A549 (cell line): ENCODE results near the gene ELANE. TPM values are rescaled to one million over a fixed set of nuclear protein-coding genes. Genes with fewer than 3 reads are reported as not detected.

ENCODE experiments used
- ATAC-seq, 2 experiments: fragments of 200-7000 bp in 1 of 2; fragments of >200 bp in 1 of 2; cut with Nextera tagmentation in 1 of 2; cut with Tn5 transposase in 1 of 2; 3 replicates each; pipeline versions ENCODE4 v1.8.0 to v1.9.1; 2018 to 2020; ENCODE audit warnings: mild to moderate bottlenecking in 1 of 2, moderate library complexity in 1 of 2
- CTCF ChIA-PET: fragments of 300-600 bp; sonication (Branson Sonifier 250); formaldehyde crosslinking; extraction: SDS; loops from one replicate; lab custom pipeline; 2021; ENCODE audit warnings: antibody characterized with exemption, inconsistent platforms; lab: Yijun Ruan, JAX
- POLR2A ChIA-PET: fragments of 350-600 bp; formaldehyde crosslinking; extraction: SDS; loops from one replicate; lab custom pipeline; 2021; ENCODE audit warnings: antibody characterized with exemption, inconsistent platforms; lab: Yijun Ruan, JAX
- DNase-seq, 2 experiments: peaks; one replicate each; pipeline versions ENCODE4 v3.0.0 to v3.0.0-alpha.2; 2011 to 2016; ENCODE audit warnings: low read depth in 1 of 2, low spot score in 1 of 2
- FAIRE-seq: peaks from 2 replicates; lab custom pipeline; 2011; peaks lifted over from hg19 to GRCh38; lab: Jason Lieb, UNC
- H3K27ac ChIP-seq, 2 experiments: fragments of >200 bp; sonication (Bioruptor Twin); formaldehyde crosslinking; 3 replicates each; pipeline ENCODE4 v1.5.1; 2016 to 2017
- H3K4me1 ChIP-seq: fragments of >200 bp; sonication (Bioruptor Twin); formaldehyde crosslinking; 3 replicates; pipeline ENCODE4 v1.6.1; 2016
- H3K4me2 ChIP-seq: fragments of >200 bp; sonication (Bioruptor Twin); formaldehyde crosslinking; 3 replicates; pipeline ENCODE4 v1.6.1; 2016
- H3K4me3 ChIP-seq: fragments of >200 bp; sonication (Bioruptor Twin); formaldehyde crosslinking; 3 replicates; pipeline ENCODE4 v1.5.1; 2016
- H3K9me3 ChIP-seq: fragments of >200 bp; sonication (Bioruptor Twin); formaldehyde crosslinking; 3 replicates; pipeline ENCODE4 v1.6.1; 2016
- ATOH8 ChIP-seq: fragments of 250-450 bp; sonication (Bioruptor Pico); IDR thresholded peaks from 2 replicates; pipeline ENCODE4 v1.5.0; 2020; ENCODE audit warnings: low read depth, mild to moderate bottlenecking, moderate library complexity
- CTCF ChIP-seq: fragments of >200 bp; sonication (Bioruptor Twin); formaldehyde crosslinking; IDR thresholded peaks from 3 replicates; pipeline ENCODE4 v1.5.1; 2016
- EP300 ChIP-seq, 2 experiments: fragments of >200 bp; sonication (Bioruptor Twin); formaldehyde crosslinking; IDR thresholded peaks; 2 replicates in 1 of 2; 3 replicates in 1 of 2; pipeline ENCODE4 v1.6.1; 2016 to 2017
- ESRRA ChIP-seq: fragments of 150-350 bp; IDR thresholded peaks from 2 replicates; pipeline ENCODE4 v1.6.1; 2014; ENCODE audit warnings: mild to moderate bottlenecking, low read length, borderline replicate concordance
- FOSL2 ChIP-seq, 2 experiments: fragments of 450-650 bp in 1 of 2; fragments of >200 bp in 1 of 2; sonication (Bioruptor Twin) in 1 of 2; formaldehyde crosslinking; IDR thresholded peaks; 2 replicates each; pipeline versions ENCODE4 v1.5.0 to v1.6.1; 2016 to 2020; ENCODE audit warnings: mild to moderate bottlenecking in 1 of 2, moderate library complexity in 1 of 2
- HOXA7 ChIP-seq: fragments of 250-450 bp; sonication (Bioruptor Pico); IDR thresholded peaks from 2 replicates; pipeline ENCODE4 v1.5.0; 2020; ENCODE audit warnings: mild to moderate bottlenecking, moderate library complexity
- HOXB13 ChIP-seq: fragments of 250-450 bp; sonication (Bioruptor Pico); IDR thresholded peaks from 2 replicates; pipeline ENCODE4 v1.5.0; 2020; ENCODE audit warnings: low read depth, mild to moderate bottlenecking, moderate library complexity
- HOXB5 ChIP-seq: fragments of 250-450 bp; sonication (Bioruptor Pico); IDR thresholded peaks from 2 replicates; pipeline ENCODE4 v1.5.0; 2020; ENCODE audit warnings: mild to moderate bottlenecking, moderate library complexity
- JUNB ChIP-seq: fragments of >200 bp; sonication (Bioruptor Twin); formaldehyde crosslinking; IDR thresholded peaks from 2 replicates; pipeline ENCODE4 v1.6.1; 2016
- KDM5A ChIP-seq: fragments of 200-600 bp; sonication (generic); IDR thresholded peaks from 2 replicates; pipeline ENCODE4 v1.6.1; 2016; ENCODE audit warnings: antibody characterized with exemption, mild to moderate bottlenecking
- MAFK ChIP-seq: fragments of 450-650 bp; IDR thresholded peaks from 2 replicates; pipeline ENCODE4 v1.6.1; 2014; ENCODE audit not compliant: partially characterized antibody
- MAX ChIP-seq: IDR thresholded peaks from 2 replicates; pipeline ENCODE4 v1.6.1; 2012
- MAZ ChIP-seq: fragments of 150-350 bp; IDR thresholded peaks from 2 replicates; pipeline ENCODE4 v1.6.1; 2014; ENCODE audit warnings: antibody characterized with exemption, low read depth, low read length, borderline replicate concordance
- PHF8 ChIP-seq: fragments of 200-600 bp; sonication (generic); IDR thresholded peaks from 2 replicates; pipeline ENCODE4 v1.6.1; 2016; ENCODE audit warnings: low read depth, mild to moderate bottlenecking, antibody characterized with exemption, moderate library complexity, borderline replicate concordance
- RARB ChIP-seq: fragments of 250-450 bp; sonication (Bioruptor Pico); IDR thresholded peaks from 2 replicates; pipeline ENCODE4 v1.8.0; 2021; ENCODE audit warnings: mild to moderate bottlenecking, moderate library complexity
- REST ChIP-seq: fragments of 200-600 bp; sonication (generic); IDR thresholded peaks from 2 replicates; pipeline ENCODE4 v1.6.1; 2016; ENCODE audit warnings: antibody characterized with exemption, mild to moderate bottlenecking, moderate library complexity
- RFX5 ChIP-seq: fragments of 450-650 bp; IDR thresholded peaks from 2 replicates; pipeline ENCODE4 v1.7.1; 2014; ENCODE audit warnings: antibody characterized with exemption, mild to moderate bottlenecking, moderate library complexity
- SMC3 ChIP-seq: fragments of >200 bp; sonication (Bioruptor Twin); formaldehyde crosslinking; IDR thresholded peaks from 3 replicates; pipeline ENCODE4 v1.6.1; 2018; ENCODE audit warnings: inconsistent platforms
- TFCP2L1 ChIP-seq: fragments of 250-450 bp; sonication (Bioruptor Pico); IDR thresholded peaks from 2 replicates; pipeline ENCODE4 v1.5.0; 2021; ENCODE audit warnings: mild to moderate bottlenecking
- ZFP36 ChIP-seq: fragments of 450-650 bp; IDR thresholded peaks from 2 replicates; pipeline ENCODE4 v1.6.1; 2014; ENCODE audit warnings: borderline replicate concordance; ENCODE audit not compliant: partially characterized antibody
- ZSCAN20 ChIP-seq: fragments of 250-450 bp; sonication (Bioruptor Pico); IDR thresholded peaks from 2 replicates; pipeline ENCODE4 v1.8.0; 2022; ENCODE audit warnings: mild to moderate bottlenecking, moderate library complexity
- WGBS: methylation state at CpG from one replicate; pipeline ENCODE4 v1.1.6; 2017; ENCODE audit errors: missing lambda C conversion rate; 5-methylcytosine and 5-hydroxymethylcytosine counted together
- polyA plus RNA-seq, 4 experiments: library from polyadenylated mRNA; depleted of rRNA in 3 of 4; stranded (reverse); fragments of >200 nt; fragmentation: RNase III in 1 of 4; extraction: RNeasy Plus Mini Kit Qiagen cat#74134 plus additional on column Dnase treatment in 1 of 4; gene quantifications; 2 replicates in 3 of 4; 3 replicates in 1 of 4; pipeline ENCODE4 v1.2.3, GENCODE V29; 2011 to 2017

The ELANE gene
- polyA plus RNA-seq, 2 of the 4 experiments (the other 2 are of a cell fraction): 0.15 to 0.35 TPM

- POLR2A ChIA-PET: interaction anchor here (0.6 kb wide), 1 partner anchor 10 kb away, joined by 4 read pairs; no protein-coding TSS in a partner anchor
Observed at GRCh38 chr19:827710-828321, 24.3 kb upstream of the ELANE start, which contains the start of gene AZU1. TSS of gene AZU1 (plus strand) at chr19:827837. CDS start at chr19:827847, 10 bp downstream.

GRCh38 chr19:829129-829758, 22.9 kb upstream of the ELANE start:
- FAIRE-seq: no peak

More at GRCh38 chr19:827710-828321, 24.3 kb upstream of the ELANE start, which contains the start of gene AZU1:
- Histone ChIP-seq H3K27ac (no peak within 1 kb of the TSS), H3K9me3 (no peaks in the 10 kb centered on the region), H3K4me2 (no peak within 1 kb of the TSS), H3K4me3 (no peak within 1 kb of the TSS), H3K4me1 (peaks cover 7% of the 10 kb centered on the region; the same call in 2 of the 3 replicates)
- CTCF ChIA-PET: interaction anchor here (1.6 kb wide), 1 partner anchor 58 kb away, joined by 10 read pairs; no protein-coding TSS in a partner anchor
- ATAC-seq (peak; percentile 19 to 30; a peak in 1 of 6 replicates), FAIRE-seq (no peak), DNase-seq (no peak)
- TF ChIP-seq FOSL2 (IDR thresholded peaks at IDR 0.05) (no peak), FOSL2 (CRISPR knock-in tag; IDR thresholded peaks at IDR 0.05) (no peak), ZSCAN20 (no peak), HOXB5 (CRISPR knock-in tag) (no peak), TFCP2L1 (no peak), KDM5A (no peak), MAFK (no peak), ZFP36 (peak; percentile 33)
- 64% methylated on average over 5 of the region's 33 CpGs for WGBS

More at GRCh38 chr19:829129-829758, 22.9 kb upstream of the ELANE start:
- Histone ChIP-seq H3K4me1 (no peaks in the 10 kb centered on the region), H3K4me2 (no peak overlapping the region), H3K4me3 (no peak overlapping the region), H3K27ac (no peak overlapping the region), H3K9me3 (no peaks in the 10 kb centered on the region)
- ChIA-PET CTCF (no interaction called here), POLR2A (no interaction called here)
- WGBS: 75% methylated on average over 16 of the region's 18 CpGs
- TF ChIP-seq ZFP36: no peak
- no peak for TF ChIP-seq EP300 (IDR thresholded peaks at IDR 0.05)
- no peak for TF ChIP-seq RFX5
- no peak for TF ChIP-seq REST
- no peak for TF ChIP-seq JUNB
- TF ChIP-seq KDM5A: no peak
- TF ChIP-seq SMC3: no peak
- no peak for TF ChIP-seq CTCF
- TF ChIP-seq MAZ: no peak
- no peak for TF ChIP-seq MAX
- no peak for TF ChIP-seq HOXB13 (CRISPR knock-in tag)
- TF ChIP-seq RARB: no peak
- TF ChIP-seq ESRRA: no peak
- TF ChIP-seq ATOH8 (CRISPR knock-in tag): no peak
- TF ChIP-seq PHF8: no peak
- no peak for TF ChIP-seq HOXA7 (CRISPR knock-in tag)
- DNase-seq (no peak), ATAC-seq (peak in 1 of 2 experiments; percentile 60; a peak in 1 of 6 replicates)
